T-cell (primary cell): ENCODE measurements around the gene TRPM4. TPM values are rescaled to one million over a fixed set of nuclear protein-coding genes. Genes with fewer than 3 reads are reported as not detected.
"Not testable (repeated sequence)": the region's sequence is repeated elsewhere in the genome, so short reads cannot be mapped to it uniquely, and the experiment has no call there.

Experiments used
- ATAC-seq, 4 experiments: fragments of 200-7000 bp in 3 of 4; fragments of 150-1000 bp in 1 of 4; cut with Tn5 transposase; replicated peaks in 1 of 4; 1 replicate in 3 of 4; 2 replicates in 1 of 4; pipeline ENCODE4 v1.10.0; 2021; ENCODE audit warnings: moderate library complexity in 3 of 4, mild to moderate bottlenecking in 2 of 4, moderate number of reproducible peaks in 1 of 4
- CTCF ChIA-PET, 2 donors: fragments of 300-600 bp; sonication (Branson Sonifier 250); formaldehyde crosslinking; loops; one replicate each; lab custom pipeline; 2022; ENCODE audit warnings: antibody characterized with exemption in 2 of 2; lab: Charles Lee
- POLR2A ChIA-PET, 2 donors: fragments of 300-600 bp; sonication (Branson Sonifier 250); formaldehyde crosslinking; loops; one replicate each; lab custom pipeline; 2022; ENCODE audit warnings: antibody characterized with exemption in 2 of 2; lab: Charles Lee
- DNase-seq, 35 experiments: peaks; one replicate each; pipeline versions ENCODE4 v3.0.0 to v3.0.0-alpha.2; 2013 to 2023
- H3K27ac ChIP-seq: one replicate; pipeline ENCODE4 v1.5.1; 2013; ENCODE audit warnings: low read length
- H3K27me3 ChIP-seq, 2 experiments: replicated peaks in 1 of 2; 1 replicate in 1 of 2; 2 replicates in 1 of 2; pipeline versions ENCODE4 v1.6.1 to v1.7.0; 2013; ENCODE audit warnings: low read length in 1 of 2, mixed read lengths in 1 of 2; ENCODE audit not compliant: control insufficient read depth in 2 of 2, insufficient read depth in 2 of 2; ENCODE audit errors: extremely low read depth in 1 of 2
- H3K36me3 ChIP-seq, 2 donors: 1 replicate in 1 of 2; 2 replicates in 1 of 2; pipeline versions ENCODE4 v1.6.1 to v1.7.0; 2013; ENCODE audit warnings: low read length in 1 of 2; ENCODE audit not compliant: control insufficient read depth in 2 of 2, insufficient read depth in 1 of 2; ENCODE audit errors: extremely low read depth in 1 of 2
- H3K4me1 ChIP-seq, 2 experiments: 1 replicate in 1 of 2; 2 replicates in 1 of 2; pipeline versions ENCODE4 v1.6.1 to v1.7.0; 2013; ENCODE audit warnings: low read length in 2 of 2, mixed read lengths in 1 of 2; ENCODE audit not compliant: insufficient read depth in 2 of 2, control insufficient read depth in 1 of 2; ENCODE audit errors: extremely low read depth in 1 of 2
- H3K4me3 ChIP-seq, 2 donors: 1 replicate in 1 of 2; 2 replicates in 1 of 2; pipeline versions ENCODE4 v1.5.1 to v1.7.0; 2013; ENCODE audit warnings: mild to moderate bottlenecking in 2 of 2, low read length in 1 of 2, moderate library complexity in 1 of 2; ENCODE audit not compliant: control insufficient read depth in 1 of 2; ENCODE audit errors: extremely low read depth in 1 of 2
- H3K9me3 ChIP-seq: 2 replicates; pipeline ENCODE4 v1.7.0; 2013
- H3K27ac Mint-ChIP-seq, 2 donors: one replicate each; pipeline ENCODE4 v1.8.0; 2020 to 2021; ENCODE audit warnings: mild to moderate bottlenecking in 2 of 2, mixed read lengths in 2 of 2
- H3K27me3 Mint-ChIP-seq, 2 donors: one replicate each; pipeline ENCODE4 v1.8.0; 2021 to 2022; ENCODE audit warnings: mixed read lengths in 2 of 2
- H3K36me3 Mint-ChIP-seq: one replicate; pipeline ENCODE4 v1.8.0; 2021; ENCODE audit warnings: mixed read lengths
- H3K4me1 Mint-ChIP-seq, 3 donors: one replicate each; pipeline ENCODE4 v1.8.0; 2020 to 2022; ENCODE audit warnings: mixed read lengths in 3 of 3, mild to moderate bottlenecking in 1 of 3
- H3K4me3 Mint-ChIP-seq, 3 donors: one replicate each; pipeline ENCODE4 v1.8.0; 2020 to 2022; ENCODE audit warnings: mild to moderate bottlenecking in 3 of 3, mixed read lengths in 3 of 3, moderate library complexity in 3 of 3
- H3K9me3 Mint-ChIP-seq, 3 donors: one replicate each; pipeline ENCODE4 v1.8.0; 2020 to 2022; ENCODE audit warnings: mixed read lengths in 3 of 3
- WGBS: methylation state at CpG from one replicate; pipeline ENCODE4 v1.1.5; 2013; ENCODE audit warnings: missing lambda C conversion rate; ENCODE audit not compliant: insufficient coverage; 5-methylcytosine and 5-hydroxymethylcytosine counted together
- total RNA-seq, 35 experiments: library from RNA in 6 of 35; stranded (reverse) in 6 of 35; fragments of 120-200 nt in 1 of 35; gene quantifications; one replicate each; pipeline versions ENCODE4 v1.2.1 to v1.2.4 and lab custom pipeline; 2013 to 2026

TRPM4 gene
- total RNA-seq, 5 donors from 2014 or later (not counting 1 experiment from before 2014, with no cell fraction given): 0.43 to 0.89 (median 0.50) TPM; not detected in 2

GRCh38 chr19:49173198-49173597 is 15.6 kb downstream of the TRPM4 start:
- Histone ChIP-seq H3K9me3 (no peaks in the 10 kb centered on the region), H3K4me3 (no peak overlapping the region), H3K27me3 (peaks cover 0 to 30% of the 10 kb centered on the region in 2 experiments), H3K36me3 (no peaks in the 10 kb centered on the region), H3K4me1 (no peaks in the 10 kb centered on the region), H3K27ac (no peak overlapping the region)
- ChIA-PET POLR2A (no interaction called here), CTCF (no interaction called here)
- H3K36me3 Mint-ChIP-seq: no peaks in the 10 kb centered on the region
- no peaks in the 10 kb centered on the region for H3K9me3 Mint-ChIP-seq
- no peak overlapping the region for H3K4me3 Mint-ChIP-seq
- WGBS: 94% methylated on average over 1 of the region's 2 CpGs
- peaks cover 5 to 13% of the 10 kb centered on the region in 2 donors for H3K27me3 Mint-ChIP-seq
- DNase-seq (no peak), ATAC-seq (no peak)
- H3K27ac Mint-ChIP-seq: no peak overlapping the region
- H3K4me1 Mint-ChIP-seq: peaks cover 0 to 3% (median 3%) of the 10 kb centered on the region in 3 donors

- DNase-seq (no peak), ATAC-seq (no peak)
- no peak overlapping the region for H3K27ac Mint-ChIP-seq
- H3K36me3 Mint-ChIP-seq: no peaks in the 10 kb centered on the region
- POLR2A ChIA-PET: no interaction called here
- H3K27me3 Mint-ChIP-seq: peaks cover 0 to 3% of the 10 kb centered on the region in 2 donors
- H3K4me3 Mint-ChIP-seq: no peak overlapping the region
- no peaks in the 10 kb centered on the region for H3K36me3 ChIP-seq
- peaks cover 4 to 9% (median 5%) of the 10 kb centered on the region in 3 donors for H3K9me3 Mint-ChIP-seq
- no peak overlapping the region for H3K4me3 ChIP-seq
- H3K4me1 ChIP-seq: no peaks in the 10 kb centered on the region
- CTCF ChIA-PET: interaction anchor here in 1 of 2 donors (0.7 kb wide), 1 partner anchor 506 kb away, joined by 4 read pairs; no protein-coding TSS in a partner anchor
- H3K27me3 ChIP-seq: peaks cover 0 to 4% of the 10 kb centered on the region in 2 experiments
- H3K27ac ChIP-seq: no peak overlapping the region
- peaks cover 0 to 3% (median 3%) of the 10 kb centered on the region in 3 donors for H3K4me1 Mint-ChIP-seq
- 94% methylated on average over 4 of the region's 4 CpGs for WGBS
- no peaks in the 10 kb centered on the region for H3K9me3 ChIP-seq
These were observed 23.1 kb downstream of the TRPM4 start for GRCh38 chr19:49180659-49181058.

- peak overlapping the region in 1 of 2 donors; percentile 19 for H3K27ac Mint-ChIP-seq
- H3K27ac ChIP-seq, H3K27me3 ChIP-seq, H3K4me3 Mint-ChIP-seq, H3K27me3 Mint-ChIP-seq, H3K9me3 Mint-ChIP-seq, H3K4me3 ChIP-seq, H3K4me1 ChIP-seq, H3K36me3 ChIP-seq, POLR2A ChIA-PET, DNase-seq, H3K36me3 Mint-ChIP-seq, H3K9me3 ChIP-seq, ATAC-seq, H3K4me1 Mint-ChIP-seq, CTCF ChIA-PET: not testable (repeated sequence)
- 96% methylated on average over 20 of the region's 20 CpGs for WGBS
These were observed 24.6 kb downstream of the TRPM4 start for GRCh38 chr19:49182010-49182847.

- Mint-ChIP-seq H3K4me3 (no peak overlapping the region), H3K9me3 (peaks cover 4 to 9% (median 5%) of the 10 kb centered on the region in 3 donors), H3K27ac (no peak overlapping the region), H3K27me3 (no peaks in the 10 kb centered on the region), H3K36me3 (no peaks in the 10 kb centered on the region), H3K4me1 (no peaks in the 10 kb centered on the region)
- Histone ChIP-seq H3K36me3 (no peaks in the 10 kb centered on the region), H3K9me3 (no peaks in the 10 kb centered on the region), H3K27ac (no peak overlapping the region), H3K4me3 (no peak overlapping the region), H3K4me1 (no peaks in the 10 kb centered on the region), H3K27me3 (peaks cover 0 to 4% of the 10 kb centered on the region in 2 experiments)
- ChIA-PET CTCF (no interaction called here), POLR2A (no interaction called here)
- DNase-seq (no peak), ATAC-seq (no peak)
- 98% methylated on average over 7 of the region's 26 CpGs for WGBS
These were observed 25.3 kb downstream of the TRPM4 start for GRCh38 chr19:49182848-49183375.

GRCh38 chr19:49186108-49186507 is 28.5 kb downstream of the TRPM4 start:
- no peak overlapping the region for H3K27ac ChIP-seq
- no peak overlapping the region for H3K4me3 Mint-ChIP-seq
- H3K9me3 Mint-ChIP-seq: peaks cover 4 to 9% (median 5%) of the 10 kb centered on the region in 3 donors
- WGBS: 71% methylated on average over 5 of the region's 5 CpGs
- H3K27ac Mint-ChIP-seq: peak overlapping the region in 1 of 2 donors; percentile 22
- no peaks in the 10 kb centered on the region for H3K36me3 ChIP-seq
- H3K27me3 ChIP-seq: peaks cover 0 to 17% of the 10 kb centered on the region in 2 experiments
- H3K27me3 Mint-ChIP-seq: peaks cover 0 to 4% of the 10 kb centered on the region in 2 donors
- H3K4me1 Mint-ChIP-seq: peaks cover 10 to 16% (median 14%) of the 10 kb centered on the region in 3 donors
- DNase-seq (no peak), ATAC-seq (no peak)
- ChIA-PET POLR2A (no interaction called here), CTCF (no interaction called here)
- H3K4me3 ChIP-seq: no peak overlapping the region
- peaks cover 6% of the 10 kb centered on the region in 2 experiments for H3K4me1 ChIP-seq
- no peaks in the 10 kb centered on the region for H3K9me3 ChIP-seq
- no peaks in the 10 kb centered on the region for H3K36me3 Mint-ChIP-seq

GRCh38 chr19:49188626-49189200 is 31.1 kb downstream of the TRPM4 start:
- Mint-ChIP-seq H3K27me3 (peaks cover 0 to 4% of the 10 kb centered on the region in 2 donors), H3K36me3 (no peaks in the 10 kb centered on the region), H3K4me1 (peaks cover 10 to 16% (median 14%) of the 10 kb centered on the region in 3 donors), H3K27ac (no peak overlapping the region), H3K9me3 (peaks cover 4 to 5% (median 5%) of the 10 kb centered on the region in 3 donors), H3K4me3 (no peak overlapping the region)
- H3K36me3 ChIP-seq: no peaks in the 10 kb centered on the region
- H3K4me3 ChIP-seq: no peak overlapping the region
- POLR2A ChIA-PET: no interaction called here
- H3K9me3 ChIP-seq: no peaks in the 10 kb centered on the region
- no peak overlapping the region for H3K27ac ChIP-seq
- H3K27me3 ChIP-seq: peaks cover 0 to 17% of the 10 kb centered on the region in 2 experiments
- DNase-seq (no peak), ATAC-seq (no peak)
- peaks cover 6% of the 10 kb centered on the region in 2 experiments for H3K4me1 ChIP-seq
- CTCF ChIA-PET: no interaction called here
- WGBS: 94% methylated on average over 17 of the region's 21 CpGs
